NOMO-1 treated with DMSO at 0.1 percent for 48 hours (cell line): ENCODE results near the gene CPT1A.
A peak's percentile ranks its signal among the peaks of the same experiment; 100 is the strongest.

ENCODE experiments used
- DNase-seq: peaks from one replicate; lab custom pipeline; 2025; ENCODE audit not compliant: unreplicated experiment; lab: John Stamatoyannopoulos, UW

Gene CPT1A

GRCh38 chr11:68762481-68762880, 79.2 kb downstream of the CPT1A start:
- DNase-seq = no peak

GRCh38 chr11:68761801-68762200, 79.9 kb downstream of the CPT1A start:
- DNase-seq = no peak

- DNase-seq = no peak
Observed at GRCh38 chr11:68759991-68760390, 81.7 kb downstream of the CPT1A start.

DNA sequence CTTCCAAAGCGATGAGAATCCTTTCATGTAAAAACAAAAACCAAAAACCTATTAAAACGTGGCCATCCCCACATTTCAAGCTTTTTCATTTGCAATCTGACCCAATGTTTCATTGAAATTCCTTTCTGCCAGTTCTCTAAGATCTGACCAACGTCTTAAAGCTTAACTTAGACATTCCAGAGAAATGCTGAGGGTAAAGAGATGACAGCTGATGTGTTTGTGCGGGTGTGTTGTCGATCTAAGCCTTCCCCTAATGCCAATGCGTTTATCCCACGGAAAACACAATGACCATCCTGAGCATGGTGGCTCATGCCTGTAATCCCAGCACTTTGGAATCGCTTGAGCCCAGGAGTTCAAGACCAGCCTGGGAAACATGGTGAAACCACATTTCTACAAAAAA, 84.0 kb downstream of the CPT1A start:
- no peak for DNase-seq

DNA sequence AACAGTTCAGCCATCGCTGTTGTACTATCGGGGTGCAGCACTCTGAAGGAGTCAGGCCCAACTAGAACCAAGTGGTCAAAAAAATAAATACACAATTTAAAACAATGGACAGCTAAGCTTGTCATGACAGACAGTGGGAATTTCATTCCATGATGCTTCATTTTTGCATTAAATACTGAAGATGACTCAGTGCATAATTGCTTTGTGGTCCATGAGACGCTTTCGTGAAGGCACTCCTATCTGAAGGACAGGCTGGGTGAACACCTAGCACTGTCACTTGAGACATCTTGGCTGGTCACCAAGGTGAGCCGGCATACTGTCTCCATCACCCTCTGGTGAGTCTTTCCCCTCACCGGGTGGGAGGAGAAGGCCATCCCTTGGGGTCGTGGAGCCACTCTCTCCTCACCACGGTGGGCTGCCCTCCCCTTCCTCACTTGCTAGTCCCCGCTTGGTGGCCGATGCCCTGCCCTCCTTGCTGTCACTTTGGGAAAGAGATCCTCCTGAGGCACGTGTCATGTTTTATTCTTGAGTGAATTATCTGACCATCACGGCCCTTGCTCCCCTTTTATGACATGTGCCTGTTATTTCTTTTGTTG, 85.4 kb downstream of the CPT1A start:
- no peak for DNase-seq

- no peak for DNase-seq
Observed at GRCh38 chr11:68753300-68753699, 88.4 kb downstream of the CPT1A start.

DNA sequence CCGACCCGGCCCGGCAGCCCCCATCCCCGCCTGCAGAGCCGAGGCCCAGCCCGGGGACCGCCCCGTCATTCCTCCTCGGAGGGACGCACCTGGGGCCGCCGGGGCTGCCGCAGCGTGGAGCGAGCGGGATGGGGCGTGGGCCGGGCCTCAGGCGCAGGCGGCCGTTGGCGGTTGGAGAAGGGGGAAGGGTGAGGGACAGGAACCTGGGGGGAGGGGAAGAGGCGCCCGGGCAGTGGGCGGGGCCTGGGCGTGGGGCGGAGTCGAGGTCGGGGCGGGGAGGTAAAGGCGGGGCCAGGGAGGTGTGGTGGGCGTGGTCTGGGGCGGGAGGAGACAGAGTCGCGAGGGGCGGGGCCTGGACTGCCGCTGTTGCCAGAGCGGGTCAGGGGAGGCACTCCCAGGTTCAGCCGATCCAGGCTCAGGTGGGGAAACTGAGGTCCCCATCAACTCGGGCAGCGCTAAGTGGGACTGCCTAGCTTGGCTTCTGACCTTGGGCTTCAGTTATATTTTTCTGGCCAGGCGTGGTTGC, 90.3 kb downstream of the CPT1A start, which contains the start of gene TESMIN:
Gene TESMIN, minus strand, starts transcription at position 190 of the 526 bp plus-strand sequence. CDS start 860 bp downstream, outside the sequence.
- DNase-seq = peak; percentile 87

DNA sequence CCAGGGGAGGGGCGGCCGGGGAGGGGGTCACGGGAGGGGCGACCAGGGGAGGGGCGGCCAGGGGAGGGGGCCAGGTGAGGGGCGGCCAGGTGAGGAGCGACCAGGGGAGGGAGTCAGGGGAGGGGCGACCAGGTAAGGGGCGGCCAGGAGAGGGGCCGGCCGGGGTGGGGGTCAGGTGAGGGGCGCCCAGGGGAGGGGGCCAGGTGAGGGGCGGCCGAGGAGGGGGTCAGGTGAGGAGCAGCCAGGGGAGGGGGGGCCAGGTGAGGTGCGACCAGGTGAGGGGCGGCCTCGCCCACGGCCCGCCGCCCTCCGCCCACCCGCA, 90.8 kb downstream of the CPT1A start:
- DNase-seq = no peak

DNA sequence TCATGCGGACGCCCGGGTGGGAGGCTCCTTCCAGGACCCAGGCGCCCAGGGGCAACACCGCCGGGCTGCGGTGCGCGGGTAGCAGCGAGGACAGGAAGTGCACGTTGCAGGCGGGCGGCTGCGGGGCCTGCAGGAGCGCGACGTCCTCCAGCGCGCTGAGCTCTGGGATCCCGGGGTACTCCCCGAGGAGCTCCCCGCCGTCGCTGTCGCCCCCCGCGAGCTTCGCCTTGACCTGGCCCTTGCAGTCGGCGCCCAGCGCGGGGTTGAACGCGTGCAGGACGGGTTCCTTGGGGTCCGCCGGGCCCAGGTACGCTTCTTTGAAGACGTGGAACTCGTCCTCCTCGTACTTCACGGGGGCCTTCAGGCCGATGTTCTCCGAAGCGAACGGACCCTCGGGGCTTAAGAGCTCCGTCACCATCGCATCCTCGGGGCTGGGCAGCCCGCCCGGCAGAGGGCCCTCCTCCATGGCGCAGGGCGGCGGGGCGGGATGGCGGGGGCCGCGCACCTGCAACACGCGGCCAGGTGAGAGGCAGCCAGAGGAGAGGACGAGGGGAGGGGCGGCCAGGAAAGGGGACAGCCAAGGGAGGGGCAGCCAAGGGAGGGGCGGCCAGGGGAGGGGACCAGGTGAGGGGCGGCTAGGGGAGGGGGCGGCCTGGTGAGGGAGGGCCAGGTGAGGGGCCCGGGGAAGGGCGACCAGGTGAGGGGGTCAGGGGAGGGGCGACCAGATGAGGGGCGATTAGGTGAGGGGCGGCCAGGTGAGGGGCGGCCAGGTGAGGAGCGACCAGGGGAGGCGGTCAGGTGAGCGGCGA, 91.3 kb downstream of the CPT1A start:
- peak; percentile 47 for DNase-seq

DNA sequence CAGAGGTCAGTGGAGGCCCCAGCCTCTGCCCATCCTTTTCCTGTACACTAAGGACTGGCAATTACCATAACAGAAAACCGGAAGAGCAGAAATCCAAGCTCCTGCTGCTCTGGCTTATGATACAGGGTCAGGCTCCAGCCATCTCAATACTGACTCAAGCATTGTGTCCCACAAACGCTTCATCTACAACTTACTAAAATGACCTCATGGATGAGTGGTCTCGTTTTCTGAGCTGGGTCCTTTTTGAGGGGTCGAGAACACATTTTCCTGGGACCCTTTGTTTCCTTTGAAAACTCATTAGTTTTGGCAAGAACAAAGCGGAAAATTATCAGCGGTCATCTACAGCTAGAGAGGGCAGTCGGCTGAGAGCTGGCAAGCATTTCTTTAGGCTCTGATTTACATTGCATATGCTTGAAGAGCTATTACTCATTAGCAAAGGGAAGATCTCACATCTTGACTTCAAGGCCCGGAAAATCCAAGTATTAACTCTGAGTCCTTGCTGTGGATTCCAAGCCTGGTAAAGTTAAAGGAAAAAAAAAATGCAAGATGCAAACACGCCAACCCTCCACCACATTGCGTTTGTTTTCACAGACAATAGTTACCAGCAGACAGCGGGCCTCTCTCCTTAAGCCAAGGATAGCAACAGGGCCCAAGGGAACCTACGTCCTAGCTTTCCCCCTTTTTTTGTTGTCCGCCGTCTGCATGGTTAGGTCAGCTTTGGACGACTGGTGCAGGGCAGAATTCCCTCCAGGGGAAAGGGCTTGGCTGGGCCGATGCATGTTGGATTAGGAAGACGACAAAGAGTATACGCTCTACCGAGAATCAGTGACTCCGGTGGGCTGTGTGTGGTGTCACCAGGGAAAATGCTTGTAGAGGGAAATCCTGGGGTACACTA, 92.2 kb downstream of the CPT1A start:
- no peak for DNase-seq

- no peak for DNase-seq
Observed at GRCh38 chr11:68748061-68748460, 93.7 kb downstream of the CPT1A start.

DNA sequence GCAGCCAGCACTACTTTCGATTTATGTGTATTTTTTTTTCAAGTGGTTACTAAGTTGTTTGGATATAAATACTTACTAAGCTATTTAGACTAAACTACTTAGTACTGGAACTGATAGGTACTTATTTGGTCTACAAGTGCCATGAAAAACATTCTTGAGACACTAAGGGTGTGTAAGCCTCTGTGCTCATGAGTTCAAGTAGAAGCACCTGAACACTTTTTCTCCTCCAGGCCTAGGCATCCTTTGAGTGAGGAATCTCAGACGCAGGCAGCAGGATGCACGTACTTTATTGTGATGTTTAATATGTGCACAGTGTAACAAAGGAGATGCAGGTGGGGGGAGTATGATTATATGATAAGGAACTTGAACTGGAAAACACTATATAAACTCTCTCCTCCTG, 98.2 kb downstream of the CPT1A start:
- no peak for DNase-seq

- no peak for DNase-seq
Observed at GRCh38 chr11:68741463-68741862, 100.3 kb downstream of the CPT1A start.

GRCh38 chr11:68735646-68736045, 106.1 kb downstream of the CPT1A start:
- DNase-seq = peak; percentile 71

GRCh38 chr11:68735125-68735524, 106.6 kb downstream of the CPT1A start:
- DNase-seq = no peak

DNA sequence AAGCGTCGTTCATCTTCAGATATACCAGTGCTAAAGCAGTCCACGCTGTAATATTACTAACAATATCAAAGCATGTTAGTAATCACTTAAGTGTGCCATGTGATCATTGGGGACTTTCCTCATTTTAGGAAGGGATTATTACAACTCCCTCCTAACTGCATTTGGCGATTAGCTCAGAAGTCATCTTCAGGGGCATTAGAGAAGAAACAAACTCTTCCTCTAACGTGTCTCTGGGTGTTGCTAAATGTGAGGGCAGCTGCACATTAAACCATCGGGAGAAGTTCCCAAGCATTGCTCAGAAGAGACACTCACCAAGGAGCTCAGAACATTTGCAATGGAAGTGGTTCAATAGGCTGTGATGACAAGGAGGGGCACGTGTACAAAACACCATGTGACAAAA, 107.6 kb downstream of the CPT1A start:
- no peak for DNase-seq

GRCh38 chr11:68727783-68728182, 113.9 kb downstream of the CPT1A start:
- no peak for DNase-seq

DNA sequence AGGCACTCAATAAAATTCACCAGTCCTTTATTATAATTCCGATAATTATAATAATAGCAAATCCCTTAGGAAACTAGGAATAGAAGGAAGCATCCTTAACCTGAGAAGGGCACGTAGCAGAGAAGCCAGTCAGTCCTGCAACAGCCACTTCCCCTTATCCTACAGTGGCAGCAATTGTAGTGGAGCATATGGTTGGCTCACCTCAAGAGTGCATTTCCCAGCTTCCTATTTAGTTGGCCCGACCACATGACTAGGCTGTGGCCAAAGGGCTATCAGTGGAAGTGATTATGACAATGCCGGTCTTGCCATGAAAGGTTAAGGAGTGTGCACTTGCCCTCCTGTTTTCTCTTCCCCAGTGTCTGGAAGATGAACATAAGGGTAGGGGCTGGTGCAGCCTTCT, 117.4 kb downstream of the CPT1A start:
- DNase-seq = peak; percentile 72

DNA sequence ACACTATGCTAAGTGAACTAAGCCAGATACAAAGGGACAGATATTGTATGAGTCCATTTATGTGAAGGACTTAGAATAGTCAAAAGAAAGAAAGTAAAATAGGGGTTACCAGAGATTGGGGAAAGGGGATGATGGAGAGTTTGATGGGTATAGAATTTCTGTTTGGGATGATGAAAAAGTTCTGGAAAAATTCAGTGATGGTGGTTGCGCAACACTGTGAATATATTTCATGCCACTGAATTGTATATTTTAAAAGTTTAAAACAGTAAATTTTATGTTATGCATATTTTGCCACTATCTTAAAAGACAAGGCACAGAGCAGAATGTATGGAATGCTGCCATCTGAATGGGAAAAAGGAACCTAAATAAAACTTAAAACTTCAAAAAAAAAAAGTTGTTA, 119.6 kb downstream of the CPT1A start:
- DNase-seq = no peak

- DNase-seq = no peak
Observed at GRCh38 chr11:68721075-68721474, 120.6 kb downstream of the CPT1A start.

DNA sequence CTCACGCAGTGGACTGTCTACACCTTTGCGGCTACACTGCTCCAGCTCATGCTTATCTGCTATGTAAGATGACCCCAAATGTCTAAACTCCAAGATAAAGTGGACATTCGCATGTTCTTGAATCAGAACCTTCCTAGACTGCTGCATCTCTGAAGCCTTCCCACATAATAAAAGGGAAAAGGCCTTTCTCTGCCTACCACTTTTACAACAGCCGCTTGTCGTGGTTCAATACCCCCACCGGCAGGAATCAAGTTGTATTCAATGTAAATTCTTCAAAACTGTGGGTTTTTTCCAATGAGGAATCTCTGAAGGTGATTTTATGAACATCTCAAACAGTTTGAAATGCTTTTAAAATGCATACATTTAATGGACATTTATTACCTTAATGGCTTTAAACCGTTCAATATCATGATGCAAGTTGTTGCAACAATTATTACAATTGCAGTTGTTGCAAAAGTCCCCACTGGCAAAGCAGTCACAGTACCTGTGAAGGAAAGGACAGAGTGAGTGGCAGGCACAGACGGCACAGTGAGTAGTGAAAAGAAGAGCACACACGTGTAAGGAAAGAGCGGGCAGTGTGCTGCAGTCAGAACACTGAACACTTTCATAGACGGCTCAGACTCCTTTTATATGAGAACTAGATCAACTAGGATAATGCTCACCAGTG, 126.1 kb downstream of the CPT1A start:
- no peak for DNase-seq
